Sigmoid colon (tissue), 7 donors: Measurements from ENCODE around the gene HOXD1. TPM values are rescaled to one million over a fixed set of nuclear protein-coding genes. Genes with fewer than 3 reads are reported as not detected.

ENCODE experiments used
- DNase-seq: peaks from one replicate; pipeline ENCODE4 v3.0.0-alpha.2; 2019
- H3K27ac ChIP-seq, 4 donors: fragments of 200-600 bp; sonication (generic); one replicate each; pipeline ENCODE4 v1.5.1; 2016 to 2019; ENCODE audit warnings: mild to moderate bottlenecking in 1 of 4
- H3K27me3 ChIP-seq, 3 donors: fragments of 200-600 bp; sonication (generic); one replicate each; pipeline ENCODE4 v1.5.1; 2019; ENCODE audit warnings: mild to moderate bottlenecking in 1 of 3
- H3K36me3 ChIP-seq, 4 donors: fragments of 200-600 bp; sonication (generic); one replicate each; pipeline ENCODE4 v1.5.1; 2016 to 2019
- H3K4me1 ChIP-seq, 4 donors: fragments of 200-600 bp; sonication (generic); one replicate each; pipeline ENCODE4 v1.5.1; 2017 to 2019
- H3K4me3 ChIP-seq, 4 donors: fragments of 200-600 bp; sonication (generic); one replicate each; pipeline ENCODE4 v1.5.1; 2017 to 2019; ENCODE audit warnings: mild to moderate bottlenecking in 2 of 4, moderate library complexity in 1 of 4
- H3K9me3 ChIP-seq, 4 donors: fragments of 200-600 bp in 3 of 4; sonication (generic) in 3 of 4; one replicate each; pipeline versions ENCODE4 v1.5.1 to v1.6.1; 2013 to 2019
- CTCF ChIP-seq, 4 experiments: fragments of 450-650 bp in 3 of 4; fragments of 200-600 bp in 1 of 4; IDR thresholded peaks; one replicate each; pipeline ENCODE4 v1.5.1; 2016 to 2019; ENCODE audit warnings: antibody characterized with exemption in 4 of 4, mild to moderate bottlenecking in 3 of 4, moderate library complexity in 2 of 4
- EP300 ChIP-seq, 4 donors: sonication (generic); formaldehyde crosslinking; IDR thresholded peaks; one replicate each; pipeline ENCODE4 v1.6.1; 2017; ENCODE audit warnings: antibody characterized with exemption in 4 of 4
- POLR2A ChIP-seq, 2 donors: fragments of 450-650 bp; IDR thresholded peaks; one replicate each; pipeline ENCODE4 v1.6.1; 2016; ENCODE audit warnings: antibody characterized with exemption in 2 of 2, mild to moderate bottlenecking in 2 of 2, moderate library complexity in 2 of 2
- POLR2AphosphoS5 ChIP-seq, 4 donors: sonication (generic); formaldehyde crosslinking; IDR thresholded peaks; one replicate each; pipeline ENCODE4 v1.6.1; 2017; ENCODE audit warnings: antibody characterized with exemption in 4 of 4
- WGBS, 2 donors: extraction: QIAGEN DNeasy Blood & Tissue Kit; methylation state at CpG; one replicate each; pipeline ENCODE4 v1.1.7; 2013; 5-methylcytosine and 5-hydroxymethylcytosine counted together
- intact Hi-C: fragments of 100-400 bp; cut with DNase I; formaldehyde crosslinking; loops from one replicate; pipeline ENCODE4 v1.15.1; 2023
- polyA plus RNA-seq, 3 donors: library from polyadenylated mRNA; stranded (reverse); fragments of 200-250 nt; gene quantifications; one replicate each; pipeline ENCODE4 v1.2.3, GENCODE V29; 2013
- total RNA-seq, 4 donors: library from RNA; depleted of rRNA; stranded (reverse); fragments of >200 nt; gene quantifications; one replicate each; pipeline ENCODE4 v1.1.0, GENCODE V29; 2016
- donor health status: healthy with polysubstance abuse.
- donor health status: Bipolar disorder and iron deficiency.
- donor health status: healthy.

Gene HOXD1
- total and polyA plus RNA-seq, 7 donors, result 0.16 to 4.2 (median 1.9) TPM; not detected in 1

GRCh38 chr2:176174382-176174823 lies 14.1 kb upstream of the HOXD1 start:
- H3K27me3 ChIP-seq, result peaks cover 64 to 100% (median 93%) of the 10 kb centered on the region in 3 donors
- no peak for TF ChIP-seq POLR2A (IDR thresholded peaks at IDR 0.05)
- TF ChIP-seq POLR2AphosphoS5 (IDR thresholded peaks at IDR 0.05), result no peak
- TF ChIP-seq CTCF (IDR thresholded peaks at IDR 0.05), result no peak
- intact Hi-C loops, result no loop called here

GRCh38 chr2:176174824-176175708 lies 13.4 kb upstream of the HOXD1 start:
- intact Hi-C loops, result no loop called here
- Histone ChIP-seq H3K4me3 (no peak overlapping the region), H3K4me1 (peaks cover 0 to 29% (median 25%) of the 10 kb centered on the region in 4 donors), H3K9me3 (no peaks in the 10 kb centered on the region), H3K27me3 (peaks cover 64 to 100% (median 91%) of the 10 kb centered on the region in 3 donors), H3K36me3 (no peaks in the 10 kb centered on the region), H3K27ac (peak overlapping the region in 1 of 4 donors; percentile 19)
- 26 to 27% methylated on average over 47 of the region's 47 CpGs for WGBS, 2 donors
- TF ChIP-seq POLR2A (IDR thresholded peaks at IDR 0.05) (no peak), EP300 (IDR thresholded peaks at IDR 0.05) (no peak), POLR2AphosphoS5 (IDR thresholded peaks at IDR 0.05) (no peak), CTCF (IDR thresholded peaks at IDR 0.05) (peak in 1 of 4 experiments; percentile 8)
- DNase-seq, result no peak

More at GRCh38 chr2:176174382-176174823, 14.1 kb upstream of the HOXD1 start:
- 7 to 13% methylated on average over 14 of the region's 14 CpGs for WGBS, 2 donors
- Histone ChIP-seq H3K4me1 (peaks cover 0 to 29% (median 25%) of the 10 kb centered on the region in 4 donors), H3K4me3 (no peak overlapping the region), H3K27ac (no peak overlapping the region), H3K36me3 (no peaks in the 10 kb centered on the region), H3K9me3 (no peaks in the 10 kb centered on the region)
- no peak for DNase-seq

- Histone ChIP-seq H3K36me3 (no peaks in the 10 kb centered on the region), H3K9me3 (no peaks in the 10 kb centered on the region), H3K4me1 (peaks cover 0 to 29% (median 25%) of the 10 kb centered on the region in 4 donors), H3K27ac (no peak overlapping the region), H3K27me3 (peaks cover 64 to 100% (median 88%) of the 10 kb centered on the region in 3 donors), H3K4me3 (no peak overlapping the region)
- WGBS, 2 donors, result 73 to 77% methylated on average over 7 of the region's 7 CpGs
- TF ChIP-seq EP300 (IDR thresholded peaks at IDR 0.05), result no peak
- TF ChIP-seq POLR2AphosphoS5 (IDR thresholded peaks at IDR 0.05), result no peak
- no peak for TF ChIP-seq POLR2A (IDR thresholded peaks at IDR 0.05)
- no peak for TF ChIP-seq CTCF (IDR thresholded peaks at IDR 0.05)
- intact Hi-C loops, result no loop called here
- DNase-seq, result no peak
These were observed 12.5 kb upstream of the HOXD1 start for GRCh38 chr2:176175709-176176607.

GRCh38 chr2:176177580-176178037 lies 10.9 kb upstream of the HOXD1 start:
- H3K27ac ChIP-seq, result peak overlapping the region in 1 of 4 donors; percentile 12
- TF ChIP-seq POLR2A (IDR thresholded peaks at IDR 0.05) (no peak), CTCF (IDR thresholded peaks at IDR 0.05) (no peak), EP300 (IDR thresholded peaks at IDR 0.05) (no peak)
- no peaks in the 10 kb centered on the region for H3K36me3 ChIP-seq
- no peak for DNase-seq
- H3K4me3 ChIP-seq, result peak overlapping the region in 3 of 4 donors; percentile 22 to 34 (median 33)
- intact Hi-C loops, result no loop called here
- H3K9me3 ChIP-seq, result no peaks in the 10 kb centered on the region
- WGBS, 2 donors, result 27 to 37% methylated on average over 12 of the region's 12 CpGs
- peaks cover 0 to 19% (median 13%) of the 10 kb centered on the region in 4 donors for H3K4me1 ChIP-seq
- peaks cover 52 to 92% (median 72%) of the 10 kb centered on the region in 3 donors for H3K27me3 ChIP-seq
